ENCODE data around the gene MTURN. TPM values are rescaled to one million over a fixed set of nuclear protein-coding genes. Genes with fewer than 3 reads are reported as not detected.

Gene MTURN
- total RNA-seq, 4 donors from 2014 or later = 2.3 to 18.2 (median 13.8) TPM

DNA sequence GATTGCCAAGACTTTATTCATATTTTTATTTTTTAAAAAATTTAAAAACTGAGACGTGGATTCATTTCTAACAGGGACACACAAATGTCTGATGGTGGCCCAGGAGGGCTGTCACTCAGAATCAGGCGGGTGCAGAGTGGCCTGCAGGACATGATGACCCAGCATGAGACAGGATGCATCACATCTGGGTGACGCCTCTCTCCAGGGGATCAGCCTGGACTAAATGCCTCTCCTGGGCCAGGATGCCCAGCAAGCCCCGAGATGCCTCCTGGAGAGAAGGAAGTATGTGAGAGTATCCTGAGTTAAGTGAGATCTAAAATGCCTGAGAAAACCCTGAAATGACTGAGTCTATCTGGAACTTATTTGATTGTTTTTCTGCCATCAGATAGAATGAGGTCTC, 16.9 kb upstream of the MTURN start:
- Histone ChIP-seq H3K36me3 (no peaks in the 10 kb centered on the region), H3K4me3 (no peak overlapping the region), H3K27me3 (no peaks in the 10 kb centered on the region), H3K9me3 (no peaks in the 10 kb centered on the region), H3K27ac (no peak overlapping the region), H3K4me1 (no peaks in the 10 kb centered on the region)
- DNase-seq = no peak
- TF ChIP-seq, protein P1, sequence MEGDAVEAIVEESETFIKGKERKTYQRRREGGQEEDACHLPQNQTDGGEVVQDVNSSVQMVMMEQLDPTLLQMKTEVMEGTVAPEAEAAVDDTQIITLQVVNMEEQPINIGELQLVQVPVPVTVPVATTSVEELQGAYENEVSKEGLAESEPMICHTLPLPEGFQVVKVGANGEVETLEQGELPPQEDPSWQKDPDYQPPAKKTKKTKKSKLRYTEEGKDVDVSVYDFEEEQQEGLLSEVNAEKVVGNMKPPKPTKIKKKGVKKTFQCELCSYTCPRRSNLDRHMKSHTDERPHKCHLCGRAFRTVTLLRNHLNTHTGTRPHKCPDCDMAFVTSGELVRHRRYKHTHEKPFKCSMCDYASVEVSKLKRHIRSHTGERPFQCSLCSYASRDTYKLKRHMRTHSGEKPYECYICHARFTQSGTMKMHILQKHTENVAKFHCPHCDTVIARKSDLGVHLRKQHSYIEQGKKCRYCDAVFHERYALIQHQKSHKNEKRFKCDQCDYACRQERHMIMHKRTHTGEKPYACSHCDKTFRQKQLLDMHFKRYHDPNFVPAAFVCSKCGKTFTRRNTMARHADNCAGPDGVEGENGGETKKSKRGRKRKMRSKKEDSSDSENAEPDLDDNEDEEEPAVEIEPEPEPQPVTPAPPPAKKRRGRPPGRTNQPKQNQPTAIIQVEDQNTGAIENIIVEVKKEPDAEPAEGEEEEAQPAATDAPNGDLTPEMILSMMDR (IDR thresholded peaks at IDR 0.05) = no peak
- no peak for TF ChIP-seq POLR2A (IDR thresholded peaks at IDR 0.05)

DNA sequence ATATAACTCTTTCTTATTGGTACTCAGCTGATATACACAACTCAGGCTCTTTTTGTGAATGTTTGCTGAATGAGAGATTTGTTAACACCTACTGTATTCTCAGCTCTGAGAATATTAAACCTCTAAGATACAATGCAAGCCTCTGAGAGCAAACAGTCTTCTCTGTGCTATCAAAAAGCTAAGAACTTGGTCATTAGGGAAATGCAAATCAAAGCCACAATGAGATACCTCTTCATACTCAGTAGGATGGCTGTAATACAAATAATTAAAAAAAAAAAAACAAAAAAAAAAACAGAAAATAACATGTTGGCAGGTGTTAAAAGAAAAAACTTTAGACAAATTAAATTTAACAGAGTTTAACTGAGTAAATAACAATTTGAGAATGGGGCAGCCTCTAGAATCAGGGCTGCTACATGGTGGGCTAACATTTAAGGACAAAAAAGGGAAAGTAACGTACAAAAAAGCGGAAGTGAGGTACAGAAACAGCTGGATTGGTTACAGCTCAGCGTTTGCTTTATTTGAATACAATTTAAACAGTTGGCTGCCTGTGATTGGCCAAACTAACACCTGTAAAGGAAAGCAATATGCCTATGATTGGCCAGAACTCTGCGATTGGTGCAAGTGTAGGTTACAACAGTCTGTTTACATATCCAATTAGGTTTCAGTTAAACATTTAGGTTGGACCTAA, 14.8 kb upstream of the MTURN start:
- Histone ChIP-seq H3K27me3 (no peaks in the 10 kb centered on the region), H3K4me1 (no peaks in the 10 kb centered on the region), H3K36me3 (no peaks in the 10 kb centered on the region), H3K4me3 (no peak overlapping the region), H3K27ac (no peak overlapping the region), H3K9me3 (no peaks in the 10 kb centered on the region)
- DNase-seq = no peak
- TF ChIP-seq, protein P1 (IDR thresholded peaks at IDR 0.05) = no peak
- TF ChIP-seq POLR2A (IDR thresholded peaks at IDR 0.05) = no peak

DNA sequence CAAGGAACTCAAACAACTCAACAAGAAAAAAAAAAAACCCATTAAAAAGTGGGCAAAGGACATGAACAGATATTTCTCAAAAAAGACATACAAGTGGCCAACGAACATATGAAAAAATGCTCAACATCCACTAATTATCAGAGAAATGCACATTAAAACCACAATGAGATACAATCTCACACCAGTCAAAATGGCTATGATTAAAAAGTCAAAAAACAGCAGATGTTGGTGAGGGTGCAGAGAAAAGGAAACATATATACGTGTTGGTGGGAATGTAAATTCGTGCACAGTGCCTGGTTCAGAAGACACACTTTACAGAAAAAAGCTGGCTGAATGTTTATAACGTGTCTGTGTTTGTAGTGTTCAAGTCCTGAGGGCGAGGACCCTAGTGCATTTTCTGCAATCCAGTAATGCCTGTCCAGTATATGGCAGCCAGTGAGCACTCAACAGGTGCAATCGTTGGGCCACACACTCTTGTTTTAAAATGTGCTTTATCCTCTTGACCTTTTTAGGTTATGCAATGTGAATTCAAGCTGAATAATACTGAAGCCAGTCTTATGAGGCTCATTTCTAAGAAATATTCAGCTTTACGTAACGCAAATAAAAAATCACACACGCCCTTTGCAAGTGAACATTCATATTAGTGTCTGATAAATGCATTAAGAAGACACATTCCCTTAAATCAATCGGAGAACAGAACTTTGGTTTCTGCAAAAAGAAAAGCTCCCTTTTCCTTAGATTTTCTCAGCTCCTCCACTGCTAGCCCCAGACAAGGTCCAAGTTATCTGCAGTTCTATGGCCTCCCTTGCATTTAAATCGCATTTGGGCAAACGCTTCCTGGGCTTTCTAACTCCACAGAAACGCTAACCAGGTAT, 813 bp upstream of the MTURN start:
- Histone ChIP-seq H3K4me1 (peaks cover 0 to 9% (median 2%) of the 10 kb centered on the region in 4 donors), H3K36me3 (no peaks in the 10 kb centered on the region), H3K9me3 (no peaks in the 10 kb centered on the region), H3K27ac (peak overlapping the region; percentile 64 to 91 (median 84)), H3K27me3 (no peaks in the 10 kb centered on the region), H3K4me3 (peak overlapping the region; percentile 84 to 98 (median 95))
- no peak for DNase-seq
- TF ChIP-seq POLR2A (IDR thresholded peaks at IDR 0.05) = no peak
- TF ChIP-seq, protein P1 (IDR thresholded peaks at IDR 0.05) = no peak

DNA sequence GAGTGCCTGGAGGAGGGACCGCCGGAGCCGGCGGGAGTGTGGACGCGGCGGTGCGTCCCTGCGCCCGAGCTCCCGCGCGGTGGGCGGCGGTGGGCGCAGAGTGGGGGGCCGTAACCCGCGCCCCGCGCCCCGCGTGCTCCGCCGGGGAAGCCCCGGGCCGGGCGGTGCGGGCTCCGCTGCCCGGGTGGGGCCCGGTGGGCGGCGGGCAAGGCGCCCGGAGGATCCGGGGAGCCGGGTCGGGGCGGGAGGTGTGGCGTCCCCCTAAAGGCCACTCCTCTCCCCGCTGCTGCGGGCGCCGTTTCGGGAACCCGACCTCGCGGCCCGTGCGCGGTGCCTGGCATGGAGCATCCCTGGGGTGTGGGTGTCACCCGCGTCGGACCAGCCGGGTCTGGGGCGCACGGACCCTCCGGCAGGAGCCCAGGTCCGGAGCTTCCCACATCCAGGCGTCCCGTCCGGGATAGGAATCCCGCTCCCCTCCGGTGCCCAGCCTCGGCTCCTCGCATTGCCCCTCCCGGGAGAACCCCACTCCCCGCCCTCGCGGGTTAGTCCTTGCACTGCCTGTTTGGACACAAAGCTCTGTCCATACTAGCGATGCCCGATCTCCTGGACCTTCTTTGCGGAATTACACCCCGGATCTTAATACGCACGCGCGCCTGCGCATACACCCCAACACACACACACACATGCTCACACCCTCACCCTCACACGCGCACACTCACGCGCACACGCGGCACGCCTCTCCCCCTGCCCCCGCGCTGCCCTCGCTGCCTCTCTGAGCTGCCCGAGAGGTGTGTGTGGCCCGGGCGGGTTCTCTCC, 723 bp downstream of the MTURN start:
- Histone ChIP-seq H3K4me3 (peak overlapping the region; percentile 84 to 98 (median 95)), H3K4me1 (peaks cover 0 to 12% (median 2%) of the 10 kb centered on the region in 4 donors), H3K9me3 (no peaks in the 10 kb centered on the region), H3K36me3 (no peaks in the 10 kb centered on the region), H3K27ac (peak overlapping the region; percentile 74 to 91 (median 84)), H3K27me3 (no peaks in the 10 kb centered on the region)
- TF ChIP-seq POLR2A (IDR thresholded peaks at IDR 0.05) = no peak
- TF ChIP-seq, protein P1 (IDR thresholded peaks at IDR 0.05) = no peak
- peak; percentile 72 to 81 (median 73) for DNase-seq

DNA sequence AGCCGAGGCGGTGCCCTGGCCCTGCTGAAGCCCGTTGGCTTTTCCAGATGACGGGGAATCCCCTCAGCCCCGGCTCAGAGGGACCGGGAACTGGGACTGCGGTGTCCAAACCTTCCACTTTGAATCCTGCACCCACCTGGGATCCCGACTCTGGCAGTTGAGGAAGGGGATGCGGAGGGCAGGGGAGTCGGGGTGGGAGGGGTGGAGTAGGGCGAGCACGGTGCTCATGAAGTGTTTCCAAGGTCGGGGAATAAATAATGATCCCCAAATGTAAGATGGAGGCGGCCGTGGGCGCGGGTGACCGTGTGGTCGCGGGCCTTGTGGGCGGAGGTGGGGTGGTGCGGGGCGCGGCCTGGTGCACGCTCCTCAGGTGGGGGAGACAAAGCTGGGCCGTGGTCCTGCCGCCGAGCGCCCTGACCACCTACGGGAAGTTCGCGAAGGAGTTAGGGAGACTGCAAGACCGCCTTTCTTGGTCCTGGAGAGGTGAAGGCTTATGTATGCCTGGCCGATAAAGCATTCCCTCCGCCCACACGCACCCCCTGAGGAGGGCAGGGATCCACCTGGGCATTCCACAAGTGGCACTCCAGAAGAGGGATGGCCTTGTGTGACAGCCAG, 1.4 kb downstream of the MTURN start:
- Histone ChIP-seq H3K27me3 (no peaks in the 10 kb centered on the region), H3K4me3 (peak overlapping the region; percentile 84 to 98 (median 95)), H3K36me3 (no peaks in the 10 kb centered on the region), H3K4me1 (peaks cover 0 to 12% (median 2%) of the 10 kb centered on the region in 4 donors), H3K9me3 (no peaks in the 10 kb centered on the region), H3K27ac (peak overlapping the region; percentile 74 to 91 (median 84))
- DNase-seq = no peak
- TF ChIP-seq POLR2A (IDR thresholded peaks at IDR 0.05) = no peak
- TF ChIP-seq, protein P1 (IDR thresholded peaks at IDR 0.05) = no peak

Measured in Peyer's patch (tissue), 4 donors.